Activated T-cell treated with anti-CD3 and anti-CD28 coated beads, Interleukin-2, amount 50 U/mL, for 24 hours (primary cell): ENCODE measurements around the gene R3HDML.

Source experiments
- DNase-seq: peaks from one replicate; pipeline ENCODE4 v3.0.0-alpha.2; 2020
- H3K27ac Mint-ChIP-seq: 2 replicates; pipeline ENCODE4 v1.8.0; 2020; ENCODE audit warnings: mild to moderate bottlenecking, mixed read lengths
- H3K27me3 Mint-ChIP-seq: 2 replicates; pipeline ENCODE4 v1.8.0; 2020; ENCODE audit warnings: mixed read lengths
- H3K36me3 Mint-ChIP-seq: 2 replicates; pipeline ENCODE4 v1.8.0; 2020; ENCODE audit warnings: low read depth, mixed read lengths
- H3K4me1 Mint-ChIP-seq: 2 replicates; pipeline ENCODE4 v1.8.0; 2020; ENCODE audit warnings: low read depth, mixed read lengths
- H3K4me3 Mint-ChIP-seq: 2 replicates; pipeline ENCODE4 v1.8.0; 2020; ENCODE audit warnings: mild to moderate bottlenecking, moderate library complexity, mixed read lengths
- H3K9me3 Mint-ChIP-seq: 2 replicates; pipeline ENCODE4 v1.8.0; 2020; ENCODE audit warnings: mixed read lengths

Gene R3HDML

GRCh38 chr20:44394702-44395460, 58.0 kb downstream of the R3HDML start:
- Mint-ChIP-seq H3K9me3 (no peaks in the 10 kb centered on the region), H3K27ac (no peak overlapping the region), H3K36me3 (no peaks in the 10 kb centered on the region), H3K27me3 (peaks cover 1% of the 10 kb centered on the region), H3K4me1 (no peaks in the 10 kb centered on the region), H3K4me3 (no peak overlapping the region)
- no peak for DNase-seq

GRCh38 chr20:44395461-44396340, 58.9 kb downstream of the R3HDML start:
- no peak overlapping the region for H3K4me3 Mint-ChIP-seq
- no peaks in the 10 kb centered on the region for H3K36me3 Mint-ChIP-seq
- no peak overlapping the region for H3K27ac Mint-ChIP-seq
- H3K4me1 Mint-ChIP-seq: no peaks in the 10 kb centered on the region
- no peaks in the 10 kb centered on the region for H3K27me3 Mint-ChIP-seq
- H3K9me3 Mint-ChIP-seq: no peaks in the 10 kb centered on the region
- DNase-seq: no peak

- Mint-ChIP-seq H3K4me1 (no peaks in the 10 kb centered on the region), H3K9me3 (no peaks in the 10 kb centered on the region), H3K27ac (no peak overlapping the region), H3K4me3 (no peak overlapping the region), H3K36me3 (no peaks in the 10 kb centered on the region), H3K27me3 (no peaks in the 10 kb centered on the region)
- no peak for DNase-seq
These were observed 59.7 kb downstream of the R3HDML start for GRCh38 chr20:44396369-44397130.

GRCh38 chr20:44398335-44398734, 61.5 kb downstream of the R3HDML start:
- H3K4me1 Mint-ChIP-seq: no peaks in the 10 kb centered on the region
- H3K9me3 Mint-ChIP-seq: no peaks in the 10 kb centered on the region
- peaks cover 5% of the 10 kb centered on the region for H3K27me3 Mint-ChIP-seq
- DNase-seq: no peak
- H3K36me3 Mint-ChIP-seq: no peaks in the 10 kb centered on the region
- no peak overlapping the region for H3K27ac Mint-ChIP-seq
- H3K4me3 Mint-ChIP-seq: no peak overlapping the region

GRCh38 chr20:44399446-44399845, 62.6 kb downstream of the R3HDML start:
- H3K9me3 Mint-ChIP-seq: peaks cover under 1% of the 10 kb centered on the region
- H3K4me1 Mint-ChIP-seq: no peaks in the 10 kb centered on the region
- H3K27me3 Mint-ChIP-seq: peaks cover 5% of the 10 kb centered on the region
- H3K27ac Mint-ChIP-seq: no peak overlapping the region
- H3K4me3 Mint-ChIP-seq: no peak overlapping the region
- no peaks in the 10 kb centered on the region for H3K36me3 Mint-ChIP-seq
- no peak for DNase-seq

- Mint-ChIP-seq H3K27me3 (peaks cover 5% of the 10 kb centered on the region), H3K4me1 (no peaks in the 10 kb centered on the region), H3K36me3 (no peaks in the 10 kb centered on the region), H3K9me3 (peaks cover 2% of the 10 kb centered on the region), H3K27ac (no peak overlapping the region), H3K4me3 (no peak overlapping the region)
- DNase-seq: no peak
These were observed 63.8 kb downstream of the R3HDML start for GRCh38 chr20:44400671-44400969.
